Measurements from ENCODE around the gene EPB41L4B.

Gene EPB41L4B

GRCh38 chr9:109122726-109123621, 197.9 kb downstream of the EPB41L4B start:
- no peak for DNase-seq (ENCODE audit: low spot score)

Small RNA genes lying within 50 kb of the gene (small RNA-seq; reads per million reads assigned to genes)
- gene RF00019 (0 reads per million in 2 experiments), gene RNU6-984P (0.04 to 0.05 reads per million in 2 experiments)

Measured in SK-N-DZ (cell line).